ENCODE measurements around the gene EGLN3.

The EGLN3 gene

DNA sequence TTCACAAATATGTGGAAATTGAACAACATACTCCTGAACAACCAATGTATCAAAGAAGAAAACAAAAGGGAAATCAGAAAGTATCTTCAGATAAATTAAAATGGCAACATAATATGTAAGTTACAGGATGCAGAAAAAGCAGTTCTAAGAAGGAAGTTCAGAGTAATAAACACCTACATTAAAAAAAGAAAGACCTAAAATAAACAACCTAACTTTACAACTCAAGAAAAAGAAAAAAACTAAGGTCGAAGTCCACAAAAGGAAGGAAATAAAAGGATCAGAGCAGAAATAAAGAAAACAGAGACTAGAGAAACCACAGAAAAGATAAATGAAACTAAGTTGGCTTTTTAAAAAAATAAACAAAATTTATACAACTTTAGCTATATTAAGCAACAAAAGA, 59.2 kb downstream of the EGLN3 start:
- no peaks in the 10 kb centered on the region for H3K36me3 ChIP-seq (ENCODE audit: control insufficient read depth in 5 of 5, insufficient read depth in 5 of 5, low read length in 5 of 5)
- H3K9ac ChIP-seq (ENCODE audit: low read length in 5 of 5), result no peak overlapping the region
- H3K4me1 ChIP-seq (ENCODE audit: control insufficient read depth in 5 of 5, insufficient read depth in 5 of 5, low read length in 5 of 5), result no peaks in the 10 kb centered on the region
- H3K4me3 ChIP-seq (ENCODE audit: low read depth in 1 of 5, low read length in 5 of 5), result no peak overlapping the region
- H3K27me3 ChIP-seq (ENCODE audit: control insufficient read depth in 5 of 5, insufficient read depth in 4 of 5, low read length in 5 of 5), result no peaks in the 10 kb centered on the region
- peaks cover 0 to 8% (median 0%) of the 10 kb centered on the region in 5 donors for H3K9me3 ChIP-seq (ENCODE audit: control insufficient read depth in 5 of 5, low read length in 5 of 5)
- H3K27ac ChIP-seq (ENCODE audit: low read depth, low read length), result no peak overlapping the region

DNA sequence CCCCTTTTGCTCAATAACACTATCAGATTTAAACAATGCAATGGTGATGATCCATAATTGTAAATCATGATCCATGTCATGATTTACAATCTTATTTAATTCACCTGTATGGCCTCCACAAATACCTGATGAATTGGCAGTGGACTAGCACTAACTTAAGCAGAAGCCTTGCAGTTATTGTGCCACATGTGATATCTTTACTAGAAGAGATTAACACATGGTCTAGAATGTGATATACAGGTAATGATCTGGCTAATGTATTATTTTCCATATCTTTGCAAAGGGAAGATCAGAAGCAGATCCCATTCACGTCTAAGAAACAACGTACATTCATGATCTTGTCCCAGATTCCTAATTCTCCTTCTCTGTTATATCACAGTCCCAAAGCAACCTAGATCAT, 66.0 kb downstream of the EGLN3 start:
- H3K36me3 ChIP-seq (ENCODE audit: control insufficient read depth in 5 of 5, insufficient read depth in 5 of 5, low read length in 5 of 5), result no peaks in the 10 kb centered on the region
- H3K9ac ChIP-seq (ENCODE audit: low read length in 5 of 5), result no peak overlapping the region
- no peak overlapping the region for H3K27ac ChIP-seq (ENCODE audit: low read depth, low read length)
- H3K4me3 ChIP-seq (ENCODE audit: low read depth in 1 of 5, low read length in 5 of 5), result no peak overlapping the region
- H3K9me3 ChIP-seq (ENCODE audit: control insufficient read depth in 5 of 5, low read length in 5 of 5), result peaks cover 0 to 14% (median 3%) of the 10 kb centered on the region in 5 donors
- H3K4me1 ChIP-seq (ENCODE audit: control insufficient read depth in 5 of 5, insufficient read depth in 5 of 5, low read length in 5 of 5), result no peaks in the 10 kb centered on the region
- no peaks in the 10 kb centered on the region for H3K27me3 ChIP-seq (ENCODE audit: control insufficient read depth in 5 of 5, insufficient read depth in 4 of 5, low read length in 5 of 5)

DNA sequence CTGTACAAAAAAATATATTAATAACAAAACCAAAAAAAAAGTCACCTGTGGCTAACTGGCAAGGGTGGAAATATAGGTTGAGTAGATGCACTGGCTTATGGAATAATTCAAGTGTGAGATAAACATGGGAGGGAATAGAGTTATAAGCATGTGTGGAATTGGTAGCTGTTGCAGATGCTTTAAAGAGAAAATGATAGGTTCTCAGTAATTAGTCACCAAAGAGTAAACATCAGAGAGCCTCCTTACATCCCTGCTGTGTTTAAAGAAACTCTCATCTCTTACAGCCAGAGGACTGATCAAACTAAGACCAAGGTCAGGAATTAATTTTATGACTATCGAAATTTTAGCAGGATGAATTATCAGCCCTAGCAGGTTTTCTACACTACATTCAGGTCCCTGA, 70.5 kb downstream of the EGLN3 start:
- Histone ChIP-seq H3K9ac (ENCODE audit: low read length in 5 of 5) (no peak overlapping the region), H3K4me3 (ENCODE audit: low read depth in 1 of 5, low read length in 5 of 5) (no peak overlapping the region), H3K36me3 (ENCODE audit: control insufficient read depth in 5 of 5, insufficient read depth in 5 of 5, low read length in 5 of 5) (no peaks in the 10 kb centered on the region), H3K4me1 (ENCODE audit: control insufficient read depth in 5 of 5, insufficient read depth in 5 of 5, low read length in 5 of 5) (no peaks in the 10 kb centered on the region), H3K9me3 (ENCODE audit: control insufficient read depth in 5 of 5, low read length in 5 of 5) (peaks cover 0 to 24% (median 12%) of the 10 kb centered on the region in 5 donors), H3K27me3 (ENCODE audit: control insufficient read depth in 5 of 5, insufficient read depth in 4 of 5, low read length in 5 of 5) (no peaks in the 10 kb centered on the region), H3K27ac (ENCODE audit: low read depth, low read length) (no peak overlapping the region)

DNA sequence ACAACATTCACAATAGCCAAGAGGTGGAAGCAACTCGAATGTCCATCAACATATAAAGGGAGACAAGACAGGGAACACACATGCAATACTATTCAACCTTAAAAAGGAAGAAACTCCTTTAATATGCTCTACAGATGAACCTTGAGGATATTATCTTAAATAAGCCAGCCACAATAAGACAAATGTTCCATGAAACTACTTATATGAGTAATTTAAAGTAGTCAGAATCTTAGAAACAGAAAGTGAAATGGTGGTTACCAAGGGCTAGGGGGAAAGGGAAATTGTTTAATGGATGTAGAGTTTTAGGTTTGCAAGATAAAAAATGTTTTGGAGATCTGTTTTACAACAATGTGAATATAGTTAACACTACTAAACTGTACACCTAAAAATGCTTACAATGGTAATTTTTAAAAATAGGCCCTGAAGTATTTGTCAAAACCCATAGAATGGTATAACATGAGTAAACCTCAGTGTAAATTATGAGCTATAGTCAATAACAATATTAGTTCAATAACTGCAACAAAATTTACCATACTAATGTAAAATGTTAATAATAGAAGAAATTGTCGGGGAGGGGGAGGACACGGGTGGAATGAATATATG, 71.1 kb downstream of the EGLN3 start:
- peaks cover 0 to 24% (median 12%) of the 10 kb centered on the region in 5 donors for H3K9me3 ChIP-seq (ENCODE audit: control insufficient read depth in 5 of 5, low read length in 5 of 5)
- H3K9ac ChIP-seq (ENCODE audit: low read length in 5 of 5), result no peak overlapping the region
- H3K4me1 ChIP-seq (ENCODE audit: control insufficient read depth in 5 of 5, insufficient read depth in 5 of 5, low read length in 5 of 5), result no peaks in the 10 kb centered on the region
- H3K4me3 ChIP-seq (ENCODE audit: low read depth in 1 of 5, low read length in 5 of 5), result no peak overlapping the region
- H3K27ac ChIP-seq (ENCODE audit: low read depth, low read length), result no peak overlapping the region
- H3K27me3 ChIP-seq (ENCODE audit: control insufficient read depth in 5 of 5, insufficient read depth in 4 of 5, low read length in 5 of 5), result no peaks in the 10 kb centered on the region
- H3K36me3 ChIP-seq (ENCODE audit: control insufficient read depth in 5 of 5, insufficient read depth in 5 of 5, low read length in 5 of 5), result no peaks in the 10 kb centered on the region

DNA sequence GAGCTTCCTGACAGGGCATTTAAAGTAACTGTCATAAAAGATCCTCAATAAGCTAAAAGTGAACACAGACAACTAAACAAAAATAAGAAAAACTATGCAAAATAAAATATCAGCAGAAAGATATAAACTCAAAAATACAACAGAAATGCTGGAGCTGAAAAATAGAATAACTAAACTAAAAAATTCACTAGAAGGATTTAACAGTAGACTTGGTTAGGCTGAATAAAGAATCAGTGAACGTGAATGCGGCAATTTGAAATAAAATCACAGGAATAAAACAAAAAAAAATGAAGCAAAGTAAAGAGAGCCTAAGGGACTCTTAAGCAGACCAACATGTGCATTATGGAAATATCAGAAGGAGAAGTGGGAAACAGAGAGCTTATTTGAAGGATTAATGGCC, 74.6 kb downstream of the EGLN3 start:
- Histone ChIP-seq H3K9ac (ENCODE audit: low read length in 5 of 5) (no peak overlapping the region), H3K4me3 (ENCODE audit: low read depth in 1 of 5, low read length in 5 of 5) (no peak overlapping the region), H3K27ac (ENCODE audit: low read depth, low read length) (no peak overlapping the region), H3K27me3 (ENCODE audit: control insufficient read depth in 5 of 5, insufficient read depth in 4 of 5, low read length in 5 of 5) (no peaks in the 10 kb centered on the region), H3K4me1 (ENCODE audit: control insufficient read depth in 5 of 5, insufficient read depth in 5 of 5, low read length in 5 of 5) (no peaks in the 10 kb centered on the region), H3K9me3 (ENCODE audit: control insufficient read depth in 5 of 5, low read length in 5 of 5) (peaks cover 0 to 18% (median 12%) of the 10 kb centered on the region in 5 donors), H3K36me3 (ENCODE audit: control insufficient read depth in 5 of 5, insufficient read depth in 5 of 5, low read length in 5 of 5) (no peaks in the 10 kb centered on the region)
